AG04450 (cell line): ENCODE results near the gene NLRP6. TPM values are rescaled to one million over a fixed set of nuclear protein-coding genes. Genes with fewer than 3 reads are reported as not detected.
"Not testable (repeated sequence)": the region's sequence is repeated elsewhere in the genome, so short reads cannot be mapped to it uniquely, and the experiment has no call there.

Source experiments
- CTCF ChIA-PET: fragments of 300-600, 350-600 bp; formaldehyde crosslinking; extraction: SDS; loops from one replicate; lab custom pipeline; 2022; ENCODE audit warnings: antibody characterized with exemption, inconsistent platforms; lab: Charles Lee
- POLR2A ChIA-PET: fragments of 350-600 bp; formaldehyde crosslinking; extraction: SDS; loops from one replicate; lab custom pipeline; 2021; ENCODE audit warnings: antibody characterized with exemption, inconsistent platforms; lab: Yijun Ruan, JAX
- DNase-seq: peaks from one replicate; pipeline ENCODE4 v3.0.0-alpha.2; 2011; ENCODE audit warnings: low read depth, low spot score
- H3K27ac ChIP-seq: one replicate; pipeline ENCODE4 v1.5.1; 2012; ENCODE audit warnings: low read depth, low read length, control low read depth
- H3K27me3 ChIP-seq: one replicate; pipeline ENCODE4 v1.6.0; 2012; ENCODE audit warnings: low read length; ENCODE audit not compliant: control insufficient read depth, insufficient read depth
- H3K4me3 ChIP-seq: 2 replicates; pipeline ENCODE4 v1.5.1; 2011; ENCODE audit warnings: mild to moderate bottlenecking, low read depth, low read length, control low read depth
- H3K9me3 ChIP-seq: 2 replicates; pipeline ENCODE4 v1.5.1; 2012; ENCODE audit warnings: low read length; ENCODE audit not compliant: control insufficient read depth, insufficient read depth
- polyA plus RNA-seq: library from polyadenylated mRNA; depleted of rRNA; stranded (reverse); fragments of >200 nt; gene quantifications from 2 replicates; pipeline ENCODE4 v1.2.3, GENCODE V29; 2011
- TF ChIP-seq, protein P1 (sequence below): IDR thresholded peaks from 2 replicates; pipeline ENCODE4 v1.5.1; 2011; ENCODE audit warnings: low read depth, low read length, control low read depth, inconsistent platforms

Gene NLRP6
- polyA plus RNA-seq, 1 experiment = not detected

DNA sequence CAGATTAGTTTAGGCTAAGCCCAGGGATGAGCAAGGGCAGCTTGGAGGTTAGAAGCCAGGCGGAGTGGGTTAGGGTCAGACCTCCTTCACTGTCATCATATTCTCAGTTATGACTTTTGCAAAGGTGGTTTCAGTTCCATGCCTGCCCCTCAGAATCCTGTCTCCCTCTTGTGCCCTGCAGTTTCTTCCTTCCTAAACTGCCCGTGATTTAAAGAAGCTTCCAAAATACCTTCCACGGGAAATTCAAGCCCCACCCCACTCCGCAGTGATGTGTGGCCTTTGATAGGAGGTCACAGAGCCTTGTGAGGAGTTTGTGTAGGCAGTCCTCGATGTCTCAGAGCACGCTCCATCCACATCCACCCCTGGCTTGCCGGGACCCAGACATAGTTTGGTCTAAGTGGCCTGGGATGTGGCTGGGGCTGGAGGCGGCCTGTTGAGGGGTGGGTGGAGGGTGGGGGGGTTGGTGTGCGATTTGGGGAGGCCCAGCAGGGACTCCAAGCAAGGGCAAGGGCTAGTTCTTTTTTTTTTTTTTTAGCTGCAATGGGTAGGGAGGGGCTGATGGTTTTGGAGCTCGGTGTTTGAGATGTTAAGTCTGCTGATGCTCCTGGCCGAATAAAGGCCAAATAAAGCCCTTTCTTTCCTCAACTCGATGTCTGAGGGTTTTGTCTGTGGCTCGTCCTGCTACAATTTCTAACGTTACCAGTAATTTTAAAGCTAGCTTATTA lies 34.0 kb downstream of the NLRP6 start:
- H3K27ac ChIP-seq = no peak overlapping the region
- TF ChIP-seq, protein P1, sequence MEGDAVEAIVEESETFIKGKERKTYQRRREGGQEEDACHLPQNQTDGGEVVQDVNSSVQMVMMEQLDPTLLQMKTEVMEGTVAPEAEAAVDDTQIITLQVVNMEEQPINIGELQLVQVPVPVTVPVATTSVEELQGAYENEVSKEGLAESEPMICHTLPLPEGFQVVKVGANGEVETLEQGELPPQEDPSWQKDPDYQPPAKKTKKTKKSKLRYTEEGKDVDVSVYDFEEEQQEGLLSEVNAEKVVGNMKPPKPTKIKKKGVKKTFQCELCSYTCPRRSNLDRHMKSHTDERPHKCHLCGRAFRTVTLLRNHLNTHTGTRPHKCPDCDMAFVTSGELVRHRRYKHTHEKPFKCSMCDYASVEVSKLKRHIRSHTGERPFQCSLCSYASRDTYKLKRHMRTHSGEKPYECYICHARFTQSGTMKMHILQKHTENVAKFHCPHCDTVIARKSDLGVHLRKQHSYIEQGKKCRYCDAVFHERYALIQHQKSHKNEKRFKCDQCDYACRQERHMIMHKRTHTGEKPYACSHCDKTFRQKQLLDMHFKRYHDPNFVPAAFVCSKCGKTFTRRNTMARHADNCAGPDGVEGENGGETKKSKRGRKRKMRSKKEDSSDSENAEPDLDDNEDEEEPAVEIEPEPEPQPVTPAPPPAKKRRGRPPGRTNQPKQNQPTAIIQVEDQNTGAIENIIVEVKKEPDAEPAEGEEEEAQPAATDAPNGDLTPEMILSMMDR = no peak
- peaks cover 7% of the 10 kb centered on the region; the same call in 1 of the 2 replicates for H3K9me3 ChIP-seq
- CTCF ChIA-PET = interaction anchor here (1.0 kb wide), 1 partner anchor 13 kb away, joined by 5 read pairs; the partner anchor contains the start of gene IFITM5
- peak overlapping the region; percentile 49 for H3K4me3 ChIP-seq
- no peaks in the 10 kb centered on the region for H3K27me3 ChIP-seq
- POLR2A ChIA-PET = interaction anchor here (0.7 kb wide), 1 partner anchor 112 kb away, joined by 4 read pairs; no protein-coding TSS in a partner anchor
- no peak for DNase-seq

DNA sequence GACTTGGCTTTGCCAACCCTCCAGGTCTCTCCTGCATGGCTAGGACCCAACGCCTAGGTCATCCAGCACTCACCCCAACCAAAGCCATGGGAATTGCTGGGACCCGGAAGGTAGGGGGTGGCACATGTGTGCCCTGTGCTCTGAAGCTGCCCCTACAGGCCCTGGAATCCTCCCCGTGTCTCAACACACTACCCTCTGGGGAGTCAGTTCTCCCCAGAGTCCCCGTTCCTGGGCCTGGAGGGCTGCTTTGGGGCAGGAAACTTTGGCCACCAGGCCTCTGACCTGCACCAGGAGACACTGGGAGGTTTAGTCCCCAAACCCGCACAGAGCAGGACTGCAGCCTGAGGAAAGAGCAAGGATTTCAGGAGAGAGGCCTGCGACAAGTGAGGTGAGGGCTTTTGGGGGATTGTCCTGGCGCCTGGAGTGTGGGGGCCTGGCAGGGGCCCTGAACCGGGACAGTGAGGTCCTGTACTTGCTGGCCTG lies 35.1 kb downstream of the NLRP6 start:
- ChIA-PET POLR2A (no interaction called here), CTCF (no interaction called here)
- no peak overlapping the region for H3K4me3 ChIP-seq
- TF ChIP-seq, protein P1 = no peak
- H3K9me3 ChIP-seq = peaks cover 7% of the 10 kb centered on the region; the same call in 1 of the 2 replicates
- no peaks in the 10 kb centered on the region for H3K27me3 ChIP-seq
- DNase-seq = no peak
- H3K27ac ChIP-seq = peak overlapping the region; percentile 61

DNA sequence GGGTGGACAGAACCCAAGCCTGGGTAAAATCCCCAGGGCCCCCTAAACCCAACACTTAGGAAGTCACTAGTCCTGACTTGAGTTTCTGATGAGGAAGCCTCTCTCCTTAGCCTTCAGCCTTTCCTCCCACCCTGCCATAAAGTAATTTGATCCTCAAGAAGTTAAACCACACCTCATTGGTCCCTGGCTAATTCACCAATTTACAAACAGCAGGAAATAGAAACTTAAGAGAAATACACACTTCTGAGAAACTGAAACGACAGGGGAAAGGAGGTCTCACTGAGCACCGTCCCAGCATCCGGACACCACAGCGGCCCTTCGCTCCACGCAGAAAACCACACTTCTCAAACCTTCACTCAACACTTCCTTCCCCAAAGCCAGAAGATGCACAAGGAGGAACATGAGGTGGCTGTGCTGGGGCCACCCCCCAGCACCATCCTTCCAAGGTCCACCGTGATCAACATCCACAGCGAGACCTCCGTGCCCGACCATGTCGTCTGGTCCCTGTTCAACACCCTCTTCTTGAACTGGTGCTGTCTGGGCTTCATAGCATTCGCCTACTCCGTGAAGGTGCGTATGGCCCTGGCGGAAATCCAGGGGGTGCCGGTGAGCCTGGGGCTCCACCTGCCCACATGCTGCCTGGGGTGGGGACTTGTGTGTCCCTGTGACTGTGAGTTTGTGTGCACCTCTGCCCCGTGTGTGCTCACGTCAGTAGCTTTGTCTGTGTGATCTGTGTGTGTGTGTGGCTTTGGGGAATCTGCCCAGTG lies 35.8 kb downstream of the NLRP6 start, which contains the start of gene IFITM1:
TSS of gene IFITM1 (plus strand) at position 254 of the 767 bp plus-strand sequence. CDS start at position 385, 131 bp downstream.
- DNase-seq = peak; percentile 43
- H3K4me3 ChIP-seq = peak within 1 kb of the TSS; percentile 61
- POLR2A ChIA-PET = no interaction called here

DNA sequence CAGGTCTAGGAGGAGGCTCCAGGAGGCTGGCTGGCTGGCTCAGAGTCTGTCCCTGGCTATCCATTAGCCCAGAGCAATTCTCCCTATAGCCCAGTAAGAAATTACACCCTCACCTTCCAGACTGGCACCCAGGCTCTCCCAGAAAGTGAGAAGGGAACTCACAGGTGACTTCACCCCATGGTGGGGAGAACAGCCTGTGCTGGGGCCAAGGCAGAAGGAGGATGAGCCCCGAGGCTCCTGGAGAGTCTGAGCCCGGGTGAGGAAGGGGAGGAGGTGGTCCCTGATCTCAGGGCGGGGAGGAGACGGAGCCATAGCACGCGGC lies 36.3 kb downstream of the NLRP6 start:
- POLR2A ChIA-PET, DNase-seq, H3K27me3 ChIP-seq, H3K27ac ChIP-seq, H3K9me3 ChIP-seq, CTCF ChIA-PET: not testable (repeated sequence)
- H3K4me3 ChIP-seq = peak overlapping the region; percentile 61

More for the DNA sequence above, 35.8 kb downstream of the NLRP6 start, which contains the start of gene IFITM1:
- CTCF ChIA-PET = no interaction called here
- Histone ChIP-seq H3K9me3 (peaks cover 7% of the 10 kb centered on the region; the same call in 1 of the 2 replicates), H3K27me3 (no peaks in the 10 kb centered on the region), H3K27ac (peak within 1 kb of the TSS; percentile 61)
- TF ChIP-seq, protein P1 = no peak

DNA sequence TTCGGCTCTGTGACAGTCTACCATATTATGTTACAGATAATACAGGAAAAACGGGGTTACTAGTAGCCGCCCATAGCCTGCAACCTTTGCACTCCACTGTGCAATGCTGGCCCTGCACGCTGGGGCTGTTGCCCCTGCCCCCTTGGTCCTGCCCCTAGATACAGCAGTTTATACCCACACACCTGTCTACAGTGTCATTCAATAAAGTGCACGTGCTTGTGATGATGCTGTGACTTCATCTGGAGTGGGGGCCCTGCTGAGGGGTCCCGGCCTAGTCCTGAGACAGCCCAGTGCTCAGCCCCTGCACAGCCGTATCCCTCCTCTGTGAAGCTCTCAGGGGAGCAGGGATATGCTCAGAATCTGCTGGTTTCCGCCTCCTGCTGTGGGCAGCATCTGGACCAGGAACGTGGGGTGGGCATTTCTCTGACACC lies 36.9 kb downstream of the NLRP6 start:
- POLR2A ChIA-PET = interaction anchor here (0.5 to 2.0 kb wide), 2 partner anchors 40 to 303 kb away, joined by 3 to 8 read pairs; no protein-coding TSS in a partner anchor
- H3K27ac ChIP-seq = no peak overlapping the region

More for the DNA sequence above, 36.9 kb downstream of the NLRP6 start:
- CTCF ChIA-PET = interaction anchor here (0.7 to 1.3 kb wide), 2 partner anchors 10 to 131 kb away, joined by 3 to 5 read pairs; no protein-coding TSS in a partner anchor
- Histone ChIP-seq H3K9me3 (peaks cover 7% of the 10 kb centered on the region; the same call in 1 of the 2 replicates), H3K27me3 (no peaks in the 10 kb centered on the region), H3K4me3 (peak overlapping the region; percentile 29; the same call in 1 of the 2 replicates)
- DNase-seq = no peak
- TF ChIP-seq, protein P1 = no peak
